Astrocyte (in vitro differentiated cells and primary cell): ENCODE data around the gene NCBP2.

ENCODE experiments used
- CTCF ChIP-seq: IDR thresholded peaks from 2 replicates; pipeline ENCODE4 v1.5.1; 2011; ENCODE audit warnings: low read depth, mild to moderate bottlenecking, inconsistent platforms, low read length, moderate library complexity; ENCODE audit not compliant: insufficient read depth
- EZH2 ChIP-seq: IDR thresholded peaks from 2 replicates; pipeline ENCODE4 v1.6.1; 2012; ENCODE audit warnings: mild to moderate bottlenecking, low read length, inconsistent platforms; ENCODE audit not compliant: insufficient read depth

GRCh38 chr3:196947136-196947859 lies 5.0 kb upstream of the NCBP2 start:
- TF ChIP-seq CTCF = no peak
- TF ChIP-seq EZH2 = no peak
